T1000 (cell line): Measurements from ENCODE around the gene FMO2.

Experiments used
- DNase-seq: peaks from one replicate; lab custom pipeline; 2025; ENCODE audit warnings: mixed read lengths; lab: John Stamatoyannopoulos, UW

FMO2 gene

DNA sequence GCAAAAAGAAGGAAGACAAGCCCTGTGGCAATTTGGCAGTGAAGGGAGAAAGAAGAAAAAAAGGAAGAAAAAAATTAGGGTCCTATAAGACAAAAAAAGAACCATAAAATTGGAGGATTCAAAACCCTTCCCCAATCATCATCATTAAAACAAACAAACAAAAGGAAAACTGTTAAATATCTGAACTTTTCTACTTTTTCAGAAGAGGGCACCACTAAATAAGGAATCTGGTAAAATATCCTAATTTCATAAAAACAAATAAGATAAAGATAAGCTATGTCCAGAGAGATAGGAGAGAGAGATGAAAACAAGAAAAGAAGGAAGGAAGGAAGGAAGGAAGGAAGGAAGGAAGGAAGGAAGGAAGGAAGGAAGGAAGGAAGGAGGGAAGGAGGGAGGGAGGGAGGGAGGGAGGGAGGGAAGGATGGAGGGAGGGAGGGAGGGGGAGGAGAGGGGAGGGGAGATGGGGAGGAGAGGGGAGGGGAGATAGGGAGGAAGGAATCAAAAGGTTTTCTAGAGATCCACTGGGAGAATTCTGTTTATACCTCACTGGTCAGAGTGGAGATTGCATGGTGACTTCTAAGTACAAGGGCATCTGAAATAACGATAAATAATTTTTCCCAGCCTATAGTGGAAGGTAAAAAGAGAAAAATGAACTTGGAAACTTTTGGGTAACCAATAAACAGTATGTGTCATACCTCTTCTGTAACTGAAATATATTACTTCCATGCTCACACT is 10.4 kb upstream of the FMO2 start:
- DNase-seq, result no peak

DNA sequence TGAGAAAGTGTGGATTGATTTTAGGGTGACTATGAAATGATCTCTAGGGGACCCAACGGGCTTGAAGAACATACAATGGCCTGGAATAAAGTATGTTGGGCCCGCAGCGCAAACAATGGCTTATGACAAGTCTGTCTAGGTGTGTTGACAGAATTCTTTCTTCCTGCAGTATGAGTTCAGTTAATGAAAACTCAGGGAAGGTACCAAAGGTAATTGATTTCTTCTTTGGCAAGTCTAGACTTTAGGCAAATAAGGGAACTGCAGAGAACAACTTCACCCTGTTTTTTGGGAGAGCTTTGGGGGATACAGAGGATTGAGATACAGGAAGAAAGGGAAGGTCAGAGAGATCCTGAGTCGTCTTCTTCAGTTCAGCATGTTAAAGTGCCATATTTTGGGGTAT is 7.8 kb upstream of the FMO2 start:
- no peak for DNase-seq

DNA sequence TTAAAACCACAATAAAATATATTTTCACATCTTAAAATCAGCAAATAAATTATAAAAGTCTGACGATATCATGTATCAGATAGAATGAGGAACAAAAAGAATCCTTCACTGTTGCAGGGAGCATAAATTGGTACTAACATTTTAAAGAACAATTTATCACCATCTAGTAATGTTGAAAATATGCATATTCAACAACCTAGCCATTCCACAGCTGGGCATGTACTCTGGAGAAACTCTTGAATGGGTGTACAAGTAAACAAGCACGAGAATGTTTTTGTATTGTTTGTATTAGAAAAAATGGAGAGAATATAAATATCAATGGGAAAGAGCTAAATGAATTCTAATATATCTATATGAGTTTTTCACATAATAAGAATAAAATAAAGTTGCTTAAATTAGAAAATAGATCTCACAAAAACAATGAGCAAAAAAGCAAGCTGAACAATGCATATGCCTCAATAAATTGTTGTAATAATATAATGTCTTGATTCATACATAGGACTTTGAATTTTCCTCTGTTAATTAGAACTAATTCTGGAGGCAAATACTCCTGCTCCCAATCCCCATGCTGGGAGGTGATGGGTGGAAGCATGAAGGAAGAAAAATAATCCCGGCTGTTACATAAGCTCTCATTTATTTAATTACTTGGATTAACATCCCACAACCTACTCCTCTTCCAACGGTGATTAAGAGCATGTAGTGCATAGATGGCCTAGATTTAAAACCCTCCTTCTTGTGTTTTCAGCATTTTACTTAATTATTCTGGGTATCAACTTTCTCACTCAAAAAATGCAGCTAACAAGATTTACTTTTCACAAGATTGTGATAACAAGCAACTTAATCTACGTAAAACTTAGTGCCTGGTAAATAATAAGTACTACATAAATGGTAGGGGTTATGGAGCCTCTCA is 5.5 kb upstream of the FMO2 start:
- DNase-seq, result no peak

DNA sequence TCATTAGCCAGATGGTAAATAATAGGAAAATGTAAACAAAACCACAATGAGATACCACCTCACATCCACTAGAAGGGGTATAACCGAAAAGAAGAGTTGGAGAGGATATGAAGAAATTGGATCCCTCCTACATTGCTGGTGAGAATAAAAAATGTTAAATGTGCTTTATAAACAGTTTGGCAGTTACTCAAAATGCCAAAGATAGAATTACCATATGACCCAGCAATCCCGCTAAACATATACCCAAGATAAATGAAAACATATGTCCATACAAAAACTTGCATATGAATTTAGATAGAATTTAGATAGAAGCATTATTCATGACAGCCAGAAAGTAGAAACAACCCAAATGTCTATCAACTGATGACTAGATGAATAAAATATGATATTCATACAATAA is 4.4 kb upstream of the FMO2 start:
- no peak for DNase-seq

DNA sequence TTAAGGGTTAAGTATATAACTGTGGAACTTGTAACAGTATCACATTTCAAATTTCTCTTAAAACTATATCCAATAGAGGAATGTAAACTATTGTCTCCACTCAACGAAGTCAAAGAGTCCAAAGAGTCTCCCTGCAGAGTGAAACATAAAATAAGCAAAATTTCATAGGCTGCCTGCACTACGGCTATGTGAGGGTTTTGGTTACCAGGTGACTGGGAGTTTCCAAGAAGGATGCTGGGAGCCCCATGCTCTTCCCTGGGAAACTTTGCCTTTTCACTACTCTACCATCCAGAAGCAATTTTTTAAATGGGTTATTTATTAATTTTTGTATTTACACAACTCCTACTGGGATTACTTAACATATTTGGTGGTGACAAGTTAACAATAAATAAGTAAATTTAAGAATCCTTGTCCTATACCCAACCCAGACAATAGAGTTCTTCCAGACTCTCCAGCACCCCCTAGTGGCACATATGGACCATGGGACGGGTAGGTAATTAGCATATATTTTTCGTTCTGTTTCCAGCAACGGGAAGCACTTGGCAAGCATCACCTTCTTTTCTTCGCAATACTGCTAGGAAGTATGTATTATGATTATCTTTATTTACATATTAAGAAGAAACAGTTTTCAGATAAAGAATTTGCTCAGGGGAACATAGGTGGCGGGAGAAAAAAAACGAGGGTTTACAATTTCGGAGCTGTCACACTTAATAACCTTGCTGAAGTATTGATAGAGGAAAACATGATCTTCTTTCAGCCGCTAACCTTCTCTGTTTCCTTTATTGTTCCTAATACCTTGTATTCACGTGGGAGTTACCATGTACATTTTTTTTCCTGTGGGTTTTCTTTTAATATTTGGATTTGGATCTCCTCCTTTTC is 3.5 kb downstream of the FMO2 start:
- no peak for DNase-seq

DNA sequence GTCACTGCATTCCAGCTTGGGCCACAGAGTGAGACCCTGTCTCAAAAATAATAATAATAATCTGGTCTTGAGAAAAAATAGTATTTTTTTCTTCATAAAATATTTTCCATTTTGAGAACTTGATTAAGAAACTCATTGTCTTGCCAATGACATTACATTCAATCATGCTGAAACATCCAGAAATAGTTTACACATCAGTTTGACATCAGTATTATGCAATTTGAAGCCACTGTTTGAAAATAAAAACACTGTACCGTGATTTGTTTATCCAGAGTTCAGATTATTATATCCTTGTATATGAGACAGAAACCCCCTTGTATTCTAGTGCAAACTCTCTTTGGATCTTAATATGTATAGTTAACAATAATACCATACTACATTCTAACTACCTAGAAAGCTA is 6.9 kb downstream of the FMO2 start:
- DNase-seq, result no peak

DNA sequence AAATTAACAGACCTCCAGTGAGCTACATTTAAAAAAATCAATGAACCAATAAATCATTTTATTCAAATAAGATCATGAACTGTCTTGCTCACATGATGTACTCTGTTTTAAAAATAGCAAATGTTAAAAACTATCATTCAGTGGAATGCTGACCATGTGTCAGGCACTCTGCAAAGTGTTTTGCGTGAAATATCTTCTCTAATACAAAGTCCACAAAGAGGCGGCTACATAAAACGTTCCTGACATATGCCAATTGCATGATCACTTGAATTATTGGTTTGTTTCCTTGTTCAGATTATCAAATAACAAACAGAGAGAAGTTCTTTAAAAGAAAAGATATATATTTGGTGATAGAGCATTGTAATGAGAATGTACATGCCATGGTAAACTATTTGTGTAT is 10.7 kb downstream of the FMO2 start:
- DNase-seq, result no peak

DNA sequence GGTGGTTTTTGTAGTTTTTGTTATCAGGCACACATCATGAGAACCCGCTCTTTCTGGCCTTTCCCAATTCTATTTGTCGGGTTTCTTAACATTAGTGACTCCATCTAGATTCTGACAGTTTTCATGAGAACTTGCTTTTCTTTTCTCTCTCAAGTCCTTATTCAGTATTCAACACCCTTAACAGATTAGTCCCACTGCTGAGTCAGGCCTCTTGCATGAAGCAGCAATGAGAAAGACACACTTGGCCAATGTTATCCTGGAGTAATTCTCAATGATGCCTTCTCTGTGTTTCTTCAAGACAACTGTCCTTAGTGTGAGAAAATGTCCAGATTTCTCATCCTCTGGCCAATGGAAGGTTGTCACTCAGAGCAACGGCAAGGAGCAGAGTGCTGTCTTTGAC is 11.3 kb downstream of the FMO2 start:
- DNase-seq, result no peak

DNA sequence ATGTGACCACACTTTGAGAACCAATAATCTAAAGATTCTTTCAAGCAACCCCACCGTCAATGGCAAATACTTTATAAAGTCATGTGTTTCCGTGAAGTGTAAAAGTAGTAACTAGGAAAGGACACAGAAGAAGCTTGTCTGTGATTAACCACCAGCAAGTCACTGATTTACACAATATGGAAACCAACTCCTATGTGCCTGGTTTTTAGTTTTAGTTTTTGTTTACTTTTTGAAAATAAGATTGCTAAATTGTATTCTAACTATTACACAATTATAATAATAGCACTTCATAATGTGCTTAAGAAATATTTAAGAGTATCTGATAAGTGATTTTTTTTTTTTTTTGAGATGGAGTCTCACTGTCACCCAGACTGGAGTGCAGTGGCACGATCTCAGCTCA is 13.0 kb downstream of the FMO2 start:
- DNase-seq, result no peak

DNA sequence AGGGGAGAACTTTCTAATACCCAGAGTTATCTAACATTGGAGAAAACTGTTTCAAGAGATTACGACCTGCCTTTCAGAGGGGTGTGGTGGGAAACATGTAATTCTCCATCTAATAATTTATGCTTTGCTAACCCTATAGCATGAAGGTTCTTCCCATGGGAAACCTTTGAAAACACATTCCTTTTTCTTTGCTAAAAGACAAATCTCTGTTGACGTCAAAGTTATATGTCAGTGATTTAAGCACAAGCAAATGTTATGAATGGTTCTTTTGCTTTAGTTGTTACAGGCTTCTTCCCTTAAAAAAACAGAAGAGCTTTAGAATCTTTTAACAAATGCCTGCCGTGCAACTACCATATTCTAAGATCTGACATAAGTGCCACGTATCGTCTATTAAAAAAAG is 19.2 kb downstream of the FMO2 start:
- no peak for DNase-seq

DNA sequence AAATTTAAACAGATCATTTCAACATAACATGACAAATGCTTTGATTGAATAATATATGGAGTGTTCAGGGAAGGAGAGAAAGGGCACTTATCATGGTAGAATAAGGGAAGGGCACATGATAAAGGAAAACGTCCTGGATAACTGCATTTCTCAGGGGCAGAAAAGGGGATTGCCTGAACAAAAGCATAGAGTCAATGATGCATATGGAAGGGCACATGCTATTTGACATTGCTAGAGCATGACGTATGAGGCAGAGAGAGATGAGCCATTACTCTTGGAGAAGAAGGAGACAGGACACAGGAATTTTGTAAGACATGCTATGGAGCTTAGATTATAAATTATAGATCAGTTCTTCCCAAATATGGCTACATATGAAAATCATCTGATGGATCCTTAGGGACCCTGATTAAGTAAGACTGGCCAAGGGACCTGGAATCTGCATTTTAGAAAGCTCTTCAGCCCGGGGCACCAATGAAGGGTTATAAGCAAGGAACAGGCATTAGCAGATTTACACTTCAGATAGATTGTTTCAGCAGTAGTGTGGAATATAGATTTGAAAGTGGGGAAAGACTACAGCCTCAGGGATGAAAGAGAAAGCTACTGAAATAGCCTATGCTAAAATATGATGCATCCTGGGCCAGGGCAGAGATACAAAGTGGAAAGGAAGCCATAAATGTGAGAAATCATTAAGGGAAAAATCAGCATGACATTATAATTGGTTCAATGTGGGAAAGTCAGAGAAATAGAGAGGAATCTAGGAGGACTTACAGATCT is 21.3 kb downstream of the FMO2 start:
- no peak for DNase-seq

DNA sequence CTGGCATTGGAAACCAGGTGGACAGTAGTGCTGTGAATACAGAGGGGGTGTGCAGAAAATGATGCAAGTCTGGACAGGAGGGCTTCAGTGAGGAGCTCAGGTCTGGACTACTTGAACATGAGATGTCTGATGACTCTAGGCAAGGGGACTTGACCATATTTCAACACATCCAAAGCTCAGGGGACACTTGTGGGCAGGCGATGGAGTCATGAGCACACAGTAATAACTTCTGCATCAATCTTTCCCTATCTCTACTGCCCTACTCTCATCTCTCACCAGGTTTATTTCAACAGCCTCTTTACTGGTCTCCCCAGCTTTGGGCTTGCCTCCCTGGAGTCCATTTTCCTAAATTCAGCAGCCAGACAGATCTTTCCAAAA is 21.9 kb downstream of the FMO2 start:
- no peak for DNase-seq

DNA sequence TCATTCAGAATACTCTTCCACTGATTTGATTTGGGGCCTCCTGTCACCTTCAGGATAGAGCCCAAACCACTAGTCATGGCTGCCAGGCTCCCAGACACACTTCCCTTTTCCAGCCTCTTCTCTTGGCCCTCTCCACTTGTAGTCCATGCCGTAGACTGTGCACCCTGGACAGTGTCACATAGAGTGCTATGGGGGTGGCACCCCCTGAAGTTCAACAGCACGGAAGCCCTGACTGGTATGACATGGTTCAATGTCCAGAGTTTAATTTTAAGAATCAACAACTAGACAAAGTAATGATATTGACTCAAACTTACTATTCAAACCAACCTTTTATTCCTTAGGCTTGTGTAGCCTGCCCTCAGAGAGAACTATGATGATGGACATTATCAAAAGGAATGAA is 22.3 kb downstream of the FMO2 start:
- no peak for DNase-seq

DNA sequence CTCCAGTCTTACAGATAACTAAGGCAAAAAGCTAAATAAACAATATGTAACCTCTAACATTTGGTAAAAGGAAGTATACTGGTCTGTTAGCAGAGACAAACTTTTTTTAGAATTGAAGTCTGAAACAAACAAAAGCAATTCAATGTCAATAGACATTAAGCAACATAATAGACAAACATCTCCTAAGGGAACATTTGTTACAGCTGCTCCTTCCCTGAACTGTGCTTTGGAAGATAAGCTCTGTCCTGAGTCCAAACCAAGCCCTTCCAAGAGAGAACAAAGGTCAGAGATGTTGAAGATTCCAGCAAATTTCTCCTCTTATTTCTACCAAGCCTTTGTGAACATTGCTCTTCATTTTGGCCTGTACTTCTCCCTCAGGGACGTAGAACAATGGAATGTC is 25.3 kb downstream of the FMO2 start:
- no peak for DNase-seq

DNA sequence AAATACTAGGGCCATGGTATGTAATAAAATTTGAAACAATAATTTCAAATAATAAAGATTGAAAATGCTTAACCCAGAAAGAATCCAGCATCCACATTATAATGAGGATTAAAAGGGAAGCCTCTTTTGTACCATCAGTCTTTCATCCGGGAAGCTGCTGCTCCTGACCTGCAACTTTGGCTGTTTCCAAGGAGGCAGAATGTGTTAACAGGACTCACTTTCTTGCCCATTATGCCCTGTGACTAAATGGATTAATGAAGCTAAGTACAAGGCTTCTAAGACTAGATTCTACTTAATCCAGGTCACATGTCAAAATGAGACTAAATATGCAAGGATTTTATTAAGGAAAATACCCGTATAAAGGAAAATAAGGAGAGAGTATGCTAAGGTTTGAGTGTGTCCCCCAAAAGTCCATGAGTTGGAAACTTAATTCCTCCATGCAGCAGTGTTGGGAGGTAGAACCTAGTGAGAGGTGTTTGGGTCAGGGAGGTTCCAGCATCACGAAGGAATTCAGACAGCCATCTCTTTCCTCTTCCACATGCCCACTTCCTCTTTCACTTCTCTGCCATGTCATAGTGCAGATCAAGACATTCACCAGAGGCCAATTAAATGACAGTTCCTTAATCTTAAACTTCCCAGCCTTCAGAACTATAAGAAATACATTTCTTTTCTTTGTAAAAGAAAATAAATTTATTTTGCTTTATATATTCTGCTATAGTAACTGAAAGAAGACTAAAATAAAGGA is 27.7 kb downstream of the FMO2 start:
- no peak for DNase-seq

DNA sequence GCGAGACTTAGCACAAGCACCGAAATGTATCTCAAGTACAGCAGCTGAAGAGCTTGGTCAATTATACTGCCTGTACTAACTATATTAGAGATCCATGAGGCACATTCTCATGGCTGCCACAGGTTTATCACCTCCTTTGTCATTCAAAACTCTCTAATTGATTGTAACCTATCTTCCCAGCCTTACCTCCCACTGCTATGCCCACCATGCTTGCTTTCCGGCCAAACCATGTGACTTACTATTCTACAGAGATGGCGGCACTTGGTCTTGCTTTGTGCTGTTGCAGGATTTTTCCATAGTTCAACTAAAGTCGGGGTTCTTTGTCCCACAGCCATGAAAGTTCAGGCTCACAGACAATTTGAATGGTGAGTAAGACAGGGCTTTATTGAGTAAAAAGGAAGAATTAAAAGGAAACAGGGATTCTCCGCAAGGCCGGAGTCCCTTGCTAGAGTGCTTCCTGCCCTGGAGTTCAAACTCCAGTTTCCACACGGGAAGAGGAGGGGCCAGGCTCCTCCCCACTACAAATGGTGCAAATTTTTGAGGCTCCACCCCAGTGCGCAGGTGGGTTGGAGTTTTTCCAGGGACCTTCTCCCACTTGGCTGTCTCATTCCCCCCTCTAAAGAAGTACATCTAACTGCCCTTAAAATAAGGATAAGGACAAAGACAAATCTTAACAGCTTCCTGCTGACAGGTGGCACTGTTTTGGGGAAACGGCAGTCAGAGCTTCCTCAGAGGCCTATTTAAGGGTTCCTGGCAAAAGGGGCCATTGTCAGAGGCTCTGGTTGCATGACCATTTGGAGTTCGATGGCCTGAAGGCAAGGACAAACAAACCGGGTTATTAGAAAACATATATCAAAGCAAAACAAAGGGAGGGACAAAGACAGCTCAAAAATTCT is 28.7 kb downstream of the FMO2 start:
- no peak for DNase-seq

DNA sequence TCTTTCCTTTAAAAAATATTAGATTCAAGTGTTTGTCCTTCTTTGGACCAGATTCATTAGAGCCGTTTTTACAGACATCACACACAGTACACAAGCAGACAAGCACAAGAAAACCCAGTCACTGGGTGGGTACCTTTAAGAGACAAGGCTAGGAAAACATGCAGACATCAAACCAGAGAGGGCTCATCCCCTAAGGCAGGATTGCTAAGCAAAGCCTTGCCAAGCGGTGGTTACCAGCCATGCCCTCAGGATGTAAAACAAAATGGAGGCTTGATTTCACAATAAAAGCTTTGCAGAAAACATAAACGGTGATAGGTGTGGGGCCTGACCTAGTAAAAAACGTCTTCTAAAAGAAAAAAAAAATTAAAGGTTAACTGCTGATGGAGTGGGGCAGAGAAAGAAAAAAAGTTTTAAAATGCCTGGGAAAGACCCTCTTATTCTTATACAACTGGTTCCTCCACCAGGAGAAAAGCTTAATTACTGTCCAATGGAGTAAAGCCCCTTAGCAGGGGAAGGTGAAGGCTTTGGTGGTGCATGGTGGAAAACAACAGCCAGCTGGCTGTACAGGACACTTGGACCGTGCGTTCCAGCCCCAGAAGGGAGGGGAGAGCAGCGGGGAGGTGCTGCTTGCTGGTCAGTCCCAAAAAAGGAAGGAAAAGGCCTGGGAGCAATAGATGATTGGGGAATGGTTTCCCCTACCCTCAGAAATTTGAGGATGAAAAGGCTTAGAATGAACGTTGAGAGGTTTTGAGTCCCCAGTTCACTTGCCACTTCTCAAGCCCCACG is 32.8 kb downstream of the FMO2 start:
- peak; percentile 29 for DNase-seq

DNA sequence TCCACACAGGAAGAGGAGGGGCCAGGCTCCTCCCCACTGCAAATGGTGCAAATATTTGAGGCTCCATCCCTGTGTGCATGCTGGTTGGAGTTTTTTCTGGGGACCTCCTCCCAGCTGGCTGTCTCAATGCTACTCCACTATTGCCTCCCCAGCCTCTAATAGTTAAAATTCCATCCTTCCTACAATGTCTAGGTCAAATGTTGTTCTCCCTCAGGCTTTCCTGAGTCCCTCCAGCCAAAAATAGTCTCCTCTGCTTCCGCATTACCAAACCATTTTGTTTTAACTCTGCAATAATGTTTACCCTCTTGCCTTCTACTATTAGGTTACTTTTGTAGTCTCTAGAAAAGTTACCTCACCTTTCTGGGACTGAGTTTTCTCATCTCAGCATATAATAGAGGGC is 33.6 kb downstream of the FMO2 start:
- DNase-seq, result no peak
